Loucy (cell line): ENCODE measurements around the gene ATP8A1.

Experiments
- EZH2phosphoT487 ChIP-seq: fragments of 200-600 bp; IDR thresholded peaks from 2 replicates; pipeline ENCODE4 v1.6.1; 2018; ENCODE audit warnings: antibody characterized with exemption, mild to moderate bottlenecking, moderate library complexity, borderline replicate concordance
- TF ChIP-seq, protein P1 (sequence below): fragments of 200-600 bp; sonication (generic); conservative IDR thresholded peaks from 2 replicates; pipeline ENCODE4 v1.5.1; 2014; ENCODE audit warnings: mild to moderate bottlenecking, antibody characterized with exemption, low read length

GRCh38 chr4:42395595-42395994, 261.3 kb downstream of the ATP8A1 start:
- TF ChIP-seq, protein P1, sequence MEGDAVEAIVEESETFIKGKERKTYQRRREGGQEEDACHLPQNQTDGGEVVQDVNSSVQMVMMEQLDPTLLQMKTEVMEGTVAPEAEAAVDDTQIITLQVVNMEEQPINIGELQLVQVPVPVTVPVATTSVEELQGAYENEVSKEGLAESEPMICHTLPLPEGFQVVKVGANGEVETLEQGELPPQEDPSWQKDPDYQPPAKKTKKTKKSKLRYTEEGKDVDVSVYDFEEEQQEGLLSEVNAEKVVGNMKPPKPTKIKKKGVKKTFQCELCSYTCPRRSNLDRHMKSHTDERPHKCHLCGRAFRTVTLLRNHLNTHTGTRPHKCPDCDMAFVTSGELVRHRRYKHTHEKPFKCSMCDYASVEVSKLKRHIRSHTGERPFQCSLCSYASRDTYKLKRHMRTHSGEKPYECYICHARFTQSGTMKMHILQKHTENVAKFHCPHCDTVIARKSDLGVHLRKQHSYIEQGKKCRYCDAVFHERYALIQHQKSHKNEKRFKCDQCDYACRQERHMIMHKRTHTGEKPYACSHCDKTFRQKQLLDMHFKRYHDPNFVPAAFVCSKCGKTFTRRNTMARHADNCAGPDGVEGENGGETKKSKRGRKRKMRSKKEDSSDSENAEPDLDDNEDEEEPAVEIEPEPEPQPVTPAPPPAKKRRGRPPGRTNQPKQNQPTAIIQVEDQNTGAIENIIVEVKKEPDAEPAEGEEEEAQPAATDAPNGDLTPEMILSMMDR = no peak
- TF ChIP-seq EZH2phosphoT487 = no peak
